ENCODE results near the gene VAMP2.

The VAMP2 gene

DNA sequence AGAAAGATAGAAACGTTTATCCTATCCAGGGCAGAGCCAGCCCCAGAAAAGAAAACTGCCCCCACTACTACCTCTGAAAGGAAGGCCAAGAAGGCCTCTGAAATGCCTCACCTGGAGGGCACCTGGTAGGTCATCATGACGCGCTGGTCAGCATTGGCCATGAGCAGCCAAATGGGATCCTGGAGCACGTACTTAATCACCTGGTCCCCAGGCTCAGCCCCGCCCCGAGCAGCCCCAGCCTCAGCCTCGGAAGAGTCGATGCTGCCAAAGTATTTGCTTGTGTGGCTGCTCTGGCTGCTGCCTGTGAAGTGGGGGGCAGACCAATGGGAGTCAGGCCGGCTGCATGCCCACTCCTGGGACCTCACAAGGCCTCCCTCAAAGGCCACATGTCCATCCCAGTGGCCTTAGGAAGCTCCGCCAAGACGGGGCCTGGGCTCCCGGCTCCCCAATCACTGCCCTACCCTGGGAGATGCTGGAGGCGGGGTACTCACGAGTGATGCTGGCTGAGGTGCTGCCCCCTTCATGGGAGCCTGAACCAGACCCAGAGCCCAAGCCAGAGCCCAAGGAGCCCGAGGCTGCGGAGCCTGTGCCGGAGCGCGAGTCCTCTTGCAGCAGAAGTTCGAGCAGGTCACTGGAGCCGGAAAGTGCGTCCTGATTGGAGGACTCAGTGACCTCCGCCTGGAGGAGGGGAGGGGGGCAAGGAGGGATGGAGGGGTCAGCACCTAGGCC, 20.4 kb downstream of the VAMP2 start:
- no peak for ATAC-seq

DNA sequence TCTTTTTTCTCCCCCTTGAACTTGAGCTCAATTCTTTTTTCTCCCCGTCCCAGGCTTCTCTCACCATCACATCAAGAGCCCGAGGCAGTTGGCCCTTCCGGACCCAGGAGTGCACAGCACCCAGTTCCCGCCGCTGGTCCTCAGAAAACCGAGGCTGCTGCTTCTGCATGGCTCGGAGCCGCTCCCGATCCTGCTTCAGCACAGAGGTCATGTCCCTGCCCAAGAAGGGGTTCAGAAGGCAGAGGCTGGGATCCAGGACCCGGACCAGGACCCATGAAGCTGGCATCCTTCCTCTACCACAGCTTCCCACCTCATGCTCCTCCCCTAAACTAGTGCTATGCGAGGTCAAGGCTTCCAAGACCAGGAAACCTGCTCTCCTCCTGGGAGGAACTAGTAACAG, 21.0 kb downstream of the VAMP2 start:
- no peak for ATAC-seq

GRCh38 chr17:8141045-8141444, 21.7 kb downstream of the VAMP2 start:
- no peak for ATAC-seq

GRCh38 chr17:8140065-8141029, 22.4 kb downstream of the VAMP2 start:
- no peak for ATAC-seq

- peak; percentile 94 to 95 for ATAC-seq
These were observed 23.9 kb downstream of the VAMP2 start for GRCh38 chr17:8138672-8139371.

DNA sequence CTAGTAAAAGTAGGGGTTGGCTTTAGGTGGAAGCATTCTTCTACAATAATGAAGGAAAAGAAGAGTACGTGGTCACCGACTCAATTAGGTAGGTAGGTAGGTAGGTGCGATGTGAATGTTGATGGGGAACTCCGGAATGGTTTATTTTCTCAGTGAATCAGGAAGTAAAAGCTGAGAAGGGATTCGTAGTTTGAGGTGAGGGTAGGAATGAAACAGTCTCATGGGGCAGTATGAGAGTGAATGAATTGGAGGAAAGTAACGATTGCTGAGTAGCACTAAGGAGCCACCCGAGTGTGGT, 24.4 kb downstream of the VAMP2 start:
- ATAC-seq = no peak

DNA sequence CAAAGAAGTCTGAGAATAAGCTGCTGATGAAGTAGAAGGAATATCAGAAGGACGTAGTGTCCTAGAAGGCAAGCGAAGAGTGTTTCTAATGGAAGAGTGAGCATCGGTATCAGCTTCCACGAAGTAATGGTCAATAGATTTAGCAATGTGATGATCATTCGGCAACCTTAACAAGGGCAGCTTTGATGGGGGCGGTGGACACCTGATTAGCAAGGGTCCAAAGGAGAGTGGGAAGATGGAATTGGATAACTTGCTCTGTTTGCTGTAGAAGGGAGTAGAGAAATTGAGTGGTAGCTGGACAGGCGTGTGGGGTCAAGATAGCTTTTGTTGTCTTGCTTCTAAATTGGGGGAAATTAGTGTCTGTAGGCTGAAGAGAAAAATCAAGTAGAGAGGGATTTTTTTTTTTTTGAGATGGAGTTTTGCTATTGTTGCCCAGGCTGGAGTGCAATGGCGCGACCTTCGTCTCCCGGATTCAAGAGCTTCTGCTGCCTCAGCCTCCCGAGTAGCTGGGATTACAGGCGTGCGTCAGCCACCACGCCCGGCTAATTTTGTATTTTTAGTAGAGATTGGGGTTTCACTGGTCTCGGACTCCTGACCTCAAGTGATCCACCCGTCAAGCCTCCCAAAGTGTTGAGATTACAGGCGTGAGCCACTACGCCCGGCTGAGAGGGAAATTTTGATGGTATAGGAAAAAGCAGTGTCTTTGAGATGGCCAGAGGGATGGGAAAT, 24.9 kb downstream of the VAMP2 start:
- ATAC-seq = no peak

DNA sequence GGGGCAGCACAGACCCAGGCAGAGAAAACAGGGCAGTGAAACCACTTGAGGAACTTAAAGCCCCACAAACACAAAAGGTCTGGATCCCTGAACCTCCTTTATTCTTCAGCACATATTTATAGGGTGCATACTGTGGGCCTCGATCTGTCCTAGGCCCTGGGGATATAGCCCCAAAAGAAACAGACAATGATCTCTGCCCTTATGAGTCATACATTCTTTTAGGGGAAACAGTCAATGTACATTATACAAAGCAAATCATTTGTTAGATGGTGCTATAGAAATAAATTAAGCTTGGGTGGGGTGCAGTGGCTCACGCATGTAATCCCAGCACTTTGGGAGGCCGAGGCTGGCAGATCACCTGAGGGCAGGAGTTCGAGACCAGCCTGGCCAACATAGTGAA, 28.8 kb downstream of the VAMP2 start:
- no peak for ATAC-seq

DNA sequence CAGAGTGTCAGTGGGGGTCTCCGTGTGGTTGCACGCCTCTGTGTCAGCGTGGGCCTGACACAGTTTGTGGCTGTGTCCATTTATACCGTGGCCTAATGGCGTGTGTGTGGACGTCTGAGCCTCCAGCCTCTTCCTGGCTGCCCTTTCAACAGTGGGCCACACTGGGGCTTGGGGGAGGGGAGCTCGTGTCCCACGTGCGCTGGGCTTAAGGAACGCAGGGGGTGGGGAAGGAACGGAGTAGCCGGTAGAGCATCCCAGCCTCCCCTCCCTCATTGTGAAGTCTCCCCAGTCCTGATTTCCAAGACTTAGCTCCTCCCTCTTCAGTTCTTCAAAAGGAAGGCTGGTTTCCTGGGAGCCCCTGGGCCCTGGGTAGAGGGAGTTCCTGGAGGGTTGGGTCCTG, 29.3 kb downstream of the VAMP2 start:
- ATAC-seq = no peak

DNA sequence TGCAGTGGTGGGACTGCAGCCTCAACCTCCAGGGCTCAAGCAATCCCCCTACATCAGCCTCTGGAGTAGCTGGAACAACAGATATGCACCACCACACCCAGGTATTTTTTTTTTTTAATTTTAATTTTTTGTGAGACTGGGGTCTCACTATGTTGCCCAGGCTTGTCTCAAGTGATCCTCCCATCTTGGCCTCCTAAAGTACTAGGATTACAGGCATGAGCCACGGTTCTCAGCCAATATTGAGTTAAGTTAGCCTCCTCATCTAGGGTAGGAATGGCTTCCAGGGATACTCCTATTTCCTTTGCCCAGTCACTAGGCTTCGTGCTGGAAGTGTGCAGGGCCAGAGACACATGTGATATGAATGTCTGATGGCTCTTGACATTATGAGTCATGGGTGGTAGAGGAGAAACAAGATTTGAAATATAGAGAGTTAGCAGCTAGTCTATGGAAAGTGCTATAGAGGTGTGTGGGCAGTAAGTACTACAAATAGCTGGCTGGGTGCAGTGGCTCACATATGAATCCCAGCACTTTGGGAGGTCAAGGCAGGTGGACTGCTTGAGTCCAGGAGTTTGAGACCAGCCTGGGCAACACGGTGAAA, 30.8 kb downstream of the VAMP2 start:
- ATAC-seq = peak; percentile 41 to 60

- ATAC-seq = no peak
These were observed 34.5 kb downstream of the VAMP2 start for GRCh38 chr17:8128125-8128784.

DNA sequence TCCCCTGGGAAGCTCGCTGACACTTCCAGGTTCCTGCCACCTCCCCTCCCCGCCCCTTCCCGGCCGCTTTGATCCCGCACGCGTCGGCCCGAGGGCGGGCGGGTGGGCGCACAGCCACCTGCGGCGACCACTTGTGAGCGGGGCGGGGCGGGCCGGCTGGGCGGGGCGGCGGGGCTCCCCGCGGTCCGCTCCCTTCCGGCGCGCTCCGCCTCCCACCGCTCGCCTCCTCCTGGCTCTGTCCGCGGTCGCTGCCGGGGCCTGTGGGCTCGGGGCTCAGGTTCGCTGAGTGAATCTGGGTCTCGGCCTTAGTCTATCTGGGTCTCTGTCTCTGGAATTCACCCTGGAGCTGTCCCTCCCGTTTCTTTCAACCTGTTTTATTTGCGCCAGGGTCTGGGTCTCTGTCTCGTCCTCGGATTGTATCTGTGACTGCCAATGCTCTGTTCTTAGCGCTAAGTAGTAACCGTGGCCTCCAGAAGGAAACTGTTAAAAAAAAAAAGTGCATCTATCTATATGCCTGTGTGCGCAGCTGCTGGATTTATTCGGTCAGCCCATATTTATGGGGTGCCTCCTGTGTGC, 36.2 kb downstream of the VAMP2 start:
- ATAC-seq = peak; percentile 29 to 37

GRCh38 chr17:8125947-8126490, 36.7 kb downstream of the VAMP2 start:
- peak; percentile 2 to 13 for ATAC-seq

DNA sequence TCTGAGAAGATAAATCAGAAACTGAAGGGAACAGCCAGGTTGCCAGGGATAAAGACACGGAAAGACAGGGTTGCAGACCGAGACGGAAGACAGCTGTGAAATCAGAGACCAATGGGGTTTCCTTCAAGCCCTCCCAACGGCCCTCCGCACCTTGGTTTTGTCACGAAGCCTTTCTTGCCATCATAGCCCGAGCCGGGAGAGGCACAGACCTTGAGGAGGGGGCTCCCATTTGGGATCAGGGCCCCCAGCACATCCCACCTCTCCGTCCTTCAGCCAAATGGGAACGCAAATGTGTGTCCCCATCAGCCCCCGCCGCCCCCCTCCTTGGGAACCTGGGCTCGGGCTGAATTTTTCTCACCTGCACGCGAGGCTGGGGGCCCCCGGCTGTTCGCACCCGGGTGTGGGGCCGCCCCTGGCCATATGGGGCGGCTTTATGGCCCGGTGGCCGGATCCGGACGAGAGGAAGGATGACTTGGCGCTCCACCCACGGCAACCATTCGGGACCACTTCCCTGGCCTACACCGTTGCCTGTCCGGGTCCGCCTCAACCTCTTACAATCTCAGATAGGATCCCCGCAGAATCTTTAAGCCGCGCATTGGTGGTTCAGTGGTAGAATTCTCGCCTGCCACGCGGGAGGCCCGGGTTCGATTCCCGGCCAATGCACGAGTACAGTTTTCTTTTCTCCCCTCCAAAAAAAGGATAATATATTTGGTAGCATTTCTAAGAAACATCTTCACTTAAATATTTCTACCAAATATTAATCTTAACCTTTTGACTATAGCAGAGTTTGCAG, 37.4 kb downstream of the VAMP2 start:
- ATAC-seq = peak; percentile 26 to 36

GRCh38 chr17:8124350-8125153, 38.2 kb downstream of the VAMP2 start:
- ATAC-seq = no peak

GRCh38 chr17:8123695-8124349, 38.9 kb downstream of the VAMP2 start, which contains the start of gene HES7:
TSS of gene HES7 (minus strand) at chr17:8124106. CDS start at chr17:8124084, 22 bp downstream.
- no peak for ATAC-seq

DNA sequence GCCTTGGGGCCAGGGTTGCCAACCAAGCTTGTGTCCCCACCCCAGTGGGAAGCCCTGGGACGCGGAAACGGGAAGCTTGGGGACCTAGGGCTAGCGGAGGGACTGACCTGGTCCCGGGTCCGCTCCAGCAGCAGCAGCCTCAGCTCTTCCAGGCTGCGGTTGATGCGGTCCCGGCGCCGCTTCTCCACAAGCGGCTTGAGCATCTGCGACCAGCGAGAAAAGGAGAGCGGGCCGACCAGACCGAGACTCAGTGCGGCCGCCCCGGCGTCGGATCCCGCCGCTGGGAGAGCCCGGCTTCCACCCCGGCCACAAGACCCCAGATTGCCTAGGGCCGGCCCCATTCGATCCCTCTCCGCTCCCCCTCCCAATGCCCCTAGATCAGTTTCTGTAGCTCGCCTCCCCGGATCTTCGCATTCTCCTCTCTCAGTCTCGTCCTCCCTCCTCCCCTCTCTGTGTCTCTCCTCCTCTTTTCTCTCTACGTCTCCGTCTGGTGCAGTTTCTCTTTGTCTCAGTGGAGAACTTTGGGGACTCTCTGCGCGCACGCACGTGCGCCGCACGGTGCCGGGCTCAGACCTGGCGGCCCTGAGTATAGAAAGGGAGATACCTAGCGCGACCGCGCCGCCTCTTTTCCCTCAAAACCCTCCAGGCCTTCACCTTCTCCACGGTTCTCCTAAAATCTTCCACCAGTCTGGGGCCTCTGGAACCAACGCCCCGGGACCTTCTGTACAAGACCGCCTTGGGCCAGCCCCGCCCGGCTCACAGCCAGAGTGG, 39.6 kb downstream of the VAMP2 start:
- ATAC-seq = peak; percentile 6 to 7

GRCh38 chr17:8122422-8122923, 40.3 kb downstream of the VAMP2 start:
- no peak for ATAC-seq

All from activated CD4-positive, CD25-positive, alpha-beta regulatory T cell treated with anti-CD3 and anti-CD28 coated beads, Interleukin-2, amount 50 U/mL, for 24 hours (primary cell).